Stimulated activated CD8-positive, alpha-beta memory T cell treated with anti-CD3 and anti-CD28 coated beads, Interleukin-15, amount 100 ng/mL, for 24 hours (primary cell): ENCODE measurements around the gene MED26.

Source experiments
- DNase-seq: peaks from one replicate; pipeline ENCODE4 v3.0.0-alpha.2; 2020; ENCODE audit warnings: low read depth

MED26 gene

GRCh38 chr19:16537111-16537510 is 90.9 kb downstream of the MED26 start:
- DNase-seq, result no peak

GRCh38 chr19:16536130-16536529 is 91.9 kb downstream of the MED26 start:
- no peak for DNase-seq

- no peak for DNase-seq
These were observed 92.6 kb downstream of the MED26 start for GRCh38 chr19:16535381-16535780.

GRCh38 chr19:16532440-16533234 is 95.4 kb downstream of the MED26 start:
- no peak for DNase-seq

GRCh38 chr19:16531380-16531669 is 96.7 kb downstream of the MED26 start:
- no peak for DNase-seq

- DNase-seq, result no peak
These were observed 97.2 kb downstream of the MED26 start for GRCh38 chr19:16530540-16531379.

- no peak for DNase-seq
These were observed 98.4 kb downstream of the MED26 start for GRCh38 chr19:16529466-16530144.

GRCh38 chr19:16527971-16528521 is 100.0 kb downstream of the MED26 start:
- no peak for DNase-seq

- no peak for DNase-seq
These were observed 100.6 kb downstream of the MED26 start for GRCh38 chr19:16527334-16527935.

GRCh38 chr19:16525751-16526481 is 102.1 kb downstream of the MED26 start:
- DNase-seq, result no peak

- no peak for DNase-seq
These were observed 102.8 kb downstream of the MED26 start for GRCh38 chr19:16524991-16525734.
